ENCODE results near the gene TRIM8.

TRIM8 gene

GRCh38 chr10:102633287-102633686, 11.0 kb upstream of the TRIM8 start:
- peak; percentile 30 for DNase-seq

GRCh38 chr10:102633848-102634247, 10.4 kb upstream of the TRIM8 start:
- no peak for DNase-seq

- DNase-seq, result no peak
These were observed 9.6 kb upstream of the TRIM8 start for GRCh38 chr10:102634686-102635085.

- no peak for DNase-seq
These were observed 8.9 kb upstream of the TRIM8 start for GRCh38 chr10:102635377-102635776.

GRCh38 chr10:102639537-102639936, 4.7 kb upstream of the TRIM8 start:
- no peak for DNase-seq

- no peak for DNase-seq
These were observed 2.9 kb upstream of the TRIM8 start for GRCh38 chr10:102641402-102641801.

- peak; percentile 99 for DNase-seq
These were observed 2.2 kb upstream of the TRIM8 start for GRCh38 chr10:102641880-102642735.

GRCh38 chr10:102642736-102643335, 1.4 kb upstream of the TRIM8 start:
- peak; percentile 58 for DNase-seq

- DNase-seq, result peak; percentile 52
These were observed 778 bp upstream of the TRIM8 start for GRCh38 chr10:102643336-102644065.

GRCh38 chr10:102644646-102645387, 538 bp downstream of the TRIM8 start:
- peak; percentile 84 for DNase-seq

GRCh38 chr10:102645388-102645740, 1.1 kb downstream of the TRIM8 start:
- DNase-seq, result peak; percentile 36

- peak; percentile 71 for DNase-seq
These were observed 1.7 kb downstream of the TRIM8 start for GRCh38 chr10:102645741-102646609.

GRCh38 chr10:102646610-102647442, 2.5 kb downstream of the TRIM8 start:
- peak; percentile 71 for DNase-seq

GRCh38 chr10:102647443-102648268, 3.4 kb downstream of the TRIM8 start:
- DNase-seq, result no peak

- no peak for DNase-seq
These were observed 4.1 kb downstream of the TRIM8 start for GRCh38 chr10:102648269-102648888.

- DNase-seq, result peak; percentile 40
These were observed 4.9 kb downstream of the TRIM8 start for GRCh38 chr10:102648889-102649796.

GRCh38 chr10:102649797-102650654, 5.7 kb downstream of the TRIM8 start:
- no peak for DNase-seq
